ENCODE data around the gene VWF.
"Not testable (repeated sequence)": the region's sequence is repeated elsewhere in the genome, so short reads cannot be mapped to it uniquely, and the experiment has no call there.

- TF ChIP-seq FOXP2 (optimal IDR thresholded peaks at IDR 0.05; ENCODE audit: control extremely low read depth, extremely low read length, insufficient read depth); EZH2 (IDR thresholded peaks at IDR 0.05): not testable (repeated sequence)
Measured at GRCh38 chr12:6142368-6143302, 18.2 kb upstream of the VWF start.
